ENCODE measurements around the gene PELI2.

GRCh38 chr14:56304456-56304855 lies 186.2 kb downstream of the PELI2 start:
- TF ChIP-seq CTCF (IDR thresholded peaks at IDR 0.05) (no peak), POLR2A (IDR thresholded peaks at IDR 0.05) (no peak)
